Measurements from ENCODE around the gene MMS19.

MMS19 gene

GRCh38 chr10:97416565-97416964 is 81.7 kb downstream of the MMS19 start:
- no peak for DNase-seq

- no peak for DNase-seq
Measured at GRCh38 chr10:97412891-97413304, 85.3 kb downstream of the MMS19 start.

- DNase-seq: no peak
Measured at GRCh38 chr10:97411406-97411805, 86.8 kb downstream of the MMS19 start.

GRCh38 chr10:97408496-97408992 is 89.7 kb downstream of the MMS19 start:
- no peak for DNase-seq
